Tibial artery (tissue), 4 donors: Measurements from ENCODE around the gene TMEM63C.
A peak's percentile ranks its signal among the peaks of the same experiment; 100 is the strongest.

Experiments used
- DNase-seq, 2 donors: peaks; one replicate each; pipeline ENCODE4 v3.0.0-alpha.2; 2019
- H3K27ac ChIP-seq, 2 donors: fragments of 200-600 bp; sonication (generic) in 1 of 2; 1 replicate in 1 of 2; 2 replicates in 1 of 2; pipeline ENCODE4 v1.5.1; 2018 to 2019; ENCODE audit warnings: mild to moderate bottlenecking in 1 of 2
- H3K27me3 ChIP-seq, 2 donors: fragments of 200-600 bp; sonication (generic) in 1 of 2; one replicate each; pipeline versions ENCODE4 v1.5.1 to v1.6.0; 2016 to 2019
- H3K36me3 ChIP-seq, 3 donors: fragments of 200-600 bp; sonication (generic) in 2 of 3; one replicate each; pipeline ENCODE4 v1.5.1; 2016 to 2019; ENCODE audit warnings: mild to moderate bottlenecking in 2 of 3
- H3K4me1 ChIP-seq, 4 donors: fragments of 200-600 bp; sonication (generic) in 2 of 4; 1 replicate in 3 of 4; 2 replicates in 1 of 4; pipeline ENCODE4 v1.5.1; 2016 to 2019
- H3K4me3 ChIP-seq, 2 donors: fragments of 200-600 bp; sonication (generic) in 1 of 2; 1 replicate in 1 of 2; 2 replicates in 1 of 2; pipeline ENCODE4 v1.5.1; 2018 to 2019; ENCODE audit warnings: mild to moderate bottlenecking in 2 of 2
- H3K9me3 ChIP-seq, 3 donors: fragments of 200-600 bp; sonication (generic) in 1 of 3; one replicate each; pipeline ENCODE4 v1.5.1; 2016 to 2019
- CTCF ChIP-seq, 2 experiments: fragments of 200-600 bp in 1 of 2; fragments of 450-650 bp in 1 of 2; IDR thresholded peaks; one replicate each; pipeline ENCODE4 v1.5.1; 2017 to 2019; ENCODE audit warnings: antibody characterized with exemption in 2 of 2, mild to moderate bottlenecking in 1 of 2, moderate library complexity in 1 of 2
- intact Hi-C: fragments of 100-400 bp; cut with DNase I; formaldehyde crosslinking; loops from one replicate; pipeline ENCODE4 v1.15.0; 2023; ENCODE audit warnings: low total_unique reads

TMEM63C gene, protein sequence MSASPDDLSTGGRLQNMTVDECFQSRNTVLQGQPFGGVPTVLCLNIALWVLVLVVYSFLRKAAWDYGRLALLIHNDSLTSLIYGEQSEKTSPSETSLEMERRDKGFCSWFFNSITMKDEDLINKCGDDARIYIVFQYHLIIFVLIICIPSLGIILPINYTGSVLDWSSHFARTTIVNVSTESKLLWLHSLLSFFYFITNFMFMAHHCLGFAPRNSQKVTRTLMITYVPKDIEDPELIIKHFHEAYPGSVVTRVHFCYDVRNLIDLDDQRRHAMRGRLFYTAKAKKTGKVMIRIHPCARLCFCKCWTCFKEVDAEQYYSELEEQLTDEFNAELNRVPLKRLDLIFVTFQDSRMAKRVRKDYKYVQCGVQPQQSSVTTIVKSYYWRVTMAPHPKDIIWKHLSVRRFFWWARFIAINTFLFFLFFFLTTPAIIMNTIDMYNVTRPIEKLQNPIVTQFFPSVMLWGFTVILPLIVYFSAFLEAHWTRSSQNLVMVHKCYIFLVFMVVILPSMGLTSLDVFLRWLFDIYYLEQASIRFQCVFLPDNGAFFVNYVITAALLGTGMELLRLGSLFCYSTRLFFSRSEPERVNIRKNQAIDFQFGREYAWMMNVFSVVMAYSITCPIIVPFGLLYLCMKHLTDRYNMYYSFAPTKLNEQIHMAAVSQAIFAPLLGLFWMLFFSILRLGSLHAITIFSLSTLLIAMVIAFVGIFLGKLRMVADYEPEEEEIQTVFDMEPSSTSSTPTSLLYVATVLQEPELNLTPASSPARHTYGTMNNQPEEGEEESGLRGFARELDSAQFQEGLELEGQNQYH

DNA sequence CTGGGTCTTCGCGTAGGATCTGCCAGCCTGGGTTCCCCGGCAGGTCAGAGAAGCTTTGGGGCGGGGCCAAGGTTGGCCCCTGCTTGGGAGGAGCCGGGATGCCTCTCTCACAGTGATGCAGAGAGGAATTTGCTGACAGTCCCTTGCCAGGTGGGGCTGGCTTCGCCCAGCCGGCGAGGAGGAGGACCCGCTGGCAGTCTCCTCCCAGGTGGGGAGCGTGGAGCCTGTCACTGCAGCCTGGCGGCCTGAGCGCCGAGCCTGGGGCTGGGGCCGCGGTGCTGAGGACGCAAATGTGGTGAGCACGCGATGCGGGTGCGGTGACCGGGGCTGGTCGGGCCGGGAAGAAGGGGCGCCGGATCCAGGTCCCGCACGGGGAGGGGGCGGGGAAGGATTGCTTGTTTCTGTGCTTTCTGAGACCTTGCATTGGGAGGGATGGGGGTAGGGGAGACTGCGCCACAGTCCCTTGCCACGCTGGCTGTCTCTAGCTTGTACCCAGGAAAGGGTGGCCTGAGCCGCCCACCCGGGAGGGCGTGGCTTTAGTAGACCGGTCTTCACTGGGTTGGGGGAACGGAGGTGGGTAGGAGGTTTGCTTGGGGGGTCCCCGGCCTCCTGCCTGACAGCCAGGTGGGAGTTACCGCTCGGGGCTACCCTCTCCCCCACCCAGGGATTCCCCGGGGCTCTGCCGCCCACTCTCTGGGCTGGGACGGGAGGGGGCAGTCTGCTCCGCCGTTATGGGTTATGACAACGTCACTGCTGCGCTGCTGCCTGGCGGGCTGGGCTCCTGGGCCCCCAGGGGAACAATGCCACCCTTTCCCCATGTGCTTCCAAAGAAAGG is at the start of gene TMEM63C:
TSS of gene TMEM63C (plus strand) at position 196 of the 835 bp plus-strand sequence. CDS start 37,016 bp downstream, outside the sequence.
- no peak for TF ChIP-seq CTCF (IDR thresholded peaks at IDR 0.05)
- Histone ChIP-seq H3K4me1 (peaks cover 0 to 12% (median 10%) of the 10 kb centered on the region in 4 donors), H3K36me3 (no peaks in the 10 kb centered on the region), H3K27ac (no peak within 1 kb of the TSS), H3K27me3 (peaks cover 0 to 71% of the 10 kb centered on the region in 2 donors), H3K9me3 (no peaks in the 10 kb centered on the region), H3K4me3 (peak within 1 kb of the TSS in 1 of 2 donors; percentile 19)
- no peak for DNase-seq
- intact Hi-C loops: no loop called here

DNA sequence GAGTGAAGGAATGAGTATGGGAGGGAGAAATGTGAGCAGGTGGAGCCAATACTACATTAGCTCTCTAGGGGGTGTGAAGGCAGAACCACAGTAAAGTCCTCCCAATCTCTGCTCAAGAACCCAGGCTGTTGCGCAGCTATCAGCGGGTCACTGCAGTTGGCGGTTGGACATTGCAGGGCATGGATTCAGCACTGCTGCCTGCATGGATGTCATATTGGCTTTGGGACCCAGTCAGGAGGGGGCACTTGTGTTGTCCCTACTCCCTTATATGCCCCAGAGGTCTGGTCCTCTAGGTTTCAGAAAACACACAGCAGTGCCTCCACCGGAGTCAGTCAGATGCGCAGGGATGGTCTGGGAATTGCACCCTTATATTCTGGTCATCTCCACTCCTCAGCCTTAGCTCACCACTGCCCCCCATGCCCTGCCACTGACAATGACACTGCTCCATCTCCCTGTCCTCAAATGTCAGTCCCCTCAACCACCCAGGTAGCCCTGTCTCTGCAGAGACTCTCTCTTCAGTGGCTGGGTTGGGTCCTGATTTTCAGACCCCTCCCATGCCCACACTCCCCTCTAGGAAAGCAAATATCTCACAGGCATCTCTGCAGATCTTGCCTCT is 49.6 kb upstream of the TMEM63C start:
- no peak for TF ChIP-seq CTCF (IDR thresholded peaks at IDR 0.05)
- intact Hi-C loops: no loop called here
- H3K36me3 ChIP-seq: no peaks in the 10 kb centered on the region
- H3K9me3 ChIP-seq: no peaks in the 10 kb centered on the region
- H3K27me3 ChIP-seq: peaks cover 0 to 57% of the 10 kb centered on the region in 2 donors
- no peak overlapping the region for H3K27ac ChIP-seq
- peaks cover 0 to 5% (median 0%) of the 10 kb centered on the region in 4 donors for H3K4me1 ChIP-seq
- H3K4me3 ChIP-seq: no peak overlapping the region
- DNase-seq: no peak

- TF ChIP-seq CTCF (IDR thresholded peaks at IDR 0.05): no peak
- intact Hi-C loops: no loop called here
- Histone ChIP-seq H3K36me3 (no peaks in the 10 kb centered on the region), H3K27ac (no peak overlapping the region), H3K4me3 (no peak overlapping the region), H3K27me3 (peaks cover 0 to 76% of the 10 kb centered on the region in 2 donors), H3K4me1 (peaks cover 0 to 5% (median 0%) of the 10 kb centered on the region in 4 donors), H3K9me3 (no peaks in the 10 kb centered on the region)
- DNase-seq: peak in 1 of 2 donors; percentile 59
Measured at GRCh38 chr14:77133720-77134338, 47.8 kb upstream of the TMEM63C start.

DNA sequence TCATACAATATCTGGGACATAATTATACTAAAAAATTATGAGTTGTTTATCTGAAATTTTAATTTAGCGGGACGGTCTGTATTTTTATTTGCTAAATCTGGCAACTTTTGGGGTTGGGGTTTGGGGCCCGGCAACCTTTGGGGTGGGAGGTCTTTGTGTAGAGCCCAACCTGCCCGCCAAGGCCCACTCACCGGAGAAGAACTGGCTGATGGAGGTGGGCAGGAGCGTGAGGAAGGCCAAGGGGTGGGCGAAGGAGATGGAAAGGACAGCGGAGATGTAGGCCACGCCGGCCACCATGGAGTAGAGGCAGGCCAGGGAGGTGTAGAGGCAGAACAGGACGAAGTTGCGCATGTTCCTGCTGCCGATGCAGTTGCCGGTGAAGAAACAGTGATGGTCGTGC is 42.6 kb upstream of the TMEM63C start:
- intact Hi-C loops: no loop called here
- H3K4me3 ChIP-seq: no peak overlapping the region

More for the DNA sequence above, 42.6 kb upstream of the TMEM63C start:
- TF ChIP-seq CTCF (IDR thresholded peaks at IDR 0.05): no peak
- Histone ChIP-seq H3K36me3 (no peaks in the 10 kb centered on the region), H3K4me1 (peaks cover 0 to 31% (median 28%) of the 10 kb centered on the region in 4 donors), H3K27me3 (peaks cover 0 to 95% of the 10 kb centered on the region in 2 donors), H3K27ac (no peak overlapping the region), H3K9me3 (no peaks in the 10 kb centered on the region)
- DNase-seq: peak in 1 of 2 donors; percentile 46
